Astrocyte (in vitro differentiated cells and primary cell): ENCODE data around the gene GALNT17. TPM values are rescaled to one million over a fixed set of nuclear protein-coding genes. Genes with fewer than 3 reads are reported as not detected.

Source experiments
- DNase-seq: peaks from one replicate; pipeline ENCODE4 v3.0.0-alpha.2; 2010; ENCODE audit warnings: low read depth
- FAIRE-seq: peaks from 2 replicates; lab custom pipeline; 2011; peaks lifted over from hg19 to GRCh38; lab: Jason Lieb, UNC
- H2AFZ ChIP-seq: 2 replicates; pipeline ENCODE4 v1.6.0; 2012; ENCODE audit warnings: low read depth, low read length, inconsistent platforms
- H3K27ac ChIP-seq: 2 replicates; pipeline ENCODE4 v1.5.1; 2011; ENCODE audit warnings: low read depth, low read length, inconsistent platforms
- H3K27me3 ChIP-seq: 2 replicates; pipeline ENCODE4 v1.6.0; 2011; ENCODE audit warnings: low read length, inconsistent platforms; ENCODE audit not compliant: insufficient read depth
- H3K36me3 ChIP-seq: 2 replicates; pipeline ENCODE4 v1.5.1; 2011; ENCODE audit warnings: low read length, inconsistent platforms; ENCODE audit not compliant: insufficient read depth
- H3K4me1 ChIP-seq: 2 replicates; pipeline ENCODE4 v1.5.1; 2011; ENCODE audit warnings: low read length, inconsistent platforms; ENCODE audit not compliant: insufficient read depth
- H3K4me2 ChIP-seq: 2 replicates; pipeline ENCODE4 v1.6.0; 2012; ENCODE audit warnings: low read length, inconsistent platforms
- H3K4me3 ChIP-seq: 2 replicates; pipeline ENCODE4 v1.5.1; 2011; ENCODE audit warnings: low read depth, mild to moderate bottlenecking, low read length, inconsistent platforms; ENCODE audit not compliant: insufficient read depth
- H3K79me2 ChIP-seq: 2 replicates; pipeline ENCODE4 v1.6.0; 2012; ENCODE audit warnings: mild to moderate bottlenecking, low read length, inconsistent platforms; ENCODE audit not compliant: insufficient read depth
- H3K9ac ChIP-seq: 2 replicates; pipeline ENCODE4 v1.6.0; 2012; ENCODE audit warnings: mild to moderate bottlenecking, low read length, inconsistent platforms
- H3K9me3 ChIP-seq: 2 replicates; pipeline ENCODE4 v1.5.1; 2012; ENCODE audit warnings: low read depth, mild to moderate bottlenecking, low read length, inconsistent platforms; ENCODE audit not compliant: insufficient read depth
- H4K20me1 ChIP-seq: 2 replicates; pipeline ENCODE4 v1.6.0; 2012; ENCODE audit warnings: low read length, inconsistent platforms; ENCODE audit not compliant: insufficient read depth
- H3K27ac Mint-ChIP-seq: one replicate; pipeline ENCODE4 v1.8.0; 2021; ENCODE audit warnings: mild to moderate bottlenecking, mixed read lengths; ENCODE audit not compliant: unreplicated experiment
- H3K27me3 Mint-ChIP-seq: one replicate; pipeline ENCODE4 v1.8.0; 2021; ENCODE audit warnings: low read depth, mixed read lengths; ENCODE audit not compliant: unreplicated experiment
- H3K36me3 Mint-ChIP-seq: one replicate; pipeline ENCODE4 v1.8.0; 2021; ENCODE audit warnings: low read depth, mixed read lengths; ENCODE audit not compliant: unreplicated experiment
- H3K4me1 Mint-ChIP-seq: one replicate; pipeline ENCODE4 v1.8.0; 2021; ENCODE audit warnings: low read depth, mixed read lengths; ENCODE audit not compliant: unreplicated experiment
- H3K4me3 Mint-ChIP-seq: one replicate; pipeline ENCODE4 v1.8.0; 2021; ENCODE audit warnings: mild to moderate bottlenecking, moderate library complexity, mixed read lengths; ENCODE audit not compliant: unreplicated experiment
- H3K9me3 Mint-ChIP-seq: one replicate; pipeline ENCODE4 v1.8.0; 2021; ENCODE audit warnings: mild to moderate bottlenecking, mixed read lengths; ENCODE audit not compliant: unreplicated experiment
- CTCF ChIP-seq: IDR thresholded peaks from 2 replicates; pipeline ENCODE4 v1.5.1; 2011; ENCODE audit warnings: low read depth, mild to moderate bottlenecking, inconsistent platforms, low read length, moderate library complexity; ENCODE audit not compliant: insufficient read depth
- EZH2 ChIP-seq: IDR thresholded peaks from 2 replicates; pipeline ENCODE4 v1.6.1; 2012; ENCODE audit warnings: mild to moderate bottlenecking, low read length, inconsistent platforms; ENCODE audit not compliant: insufficient read depth
- total RNA-seq: library from RNA; stranded (reverse); gene quantifications from 2 replicates; pipeline ENCODE4 v1.2.1, GENCODE V29; 2021

The GALNT17 gene
- total RNA-seq, 1 donor from 2014 or later: 7.8 TPM

- Histone ChIP-seq H3K9me3 (peaks cover 8% of the 10 kb centered on the region), H3K36me3 (no peaks in the 10 kb centered on the region), H3K9ac (no peak overlapping the region), H2AFZ (no peak overlapping the region), H3K27me3 (no peaks in the 10 kb centered on the region), H3K27ac (no peak overlapping the region), H3K4me3 (no peak overlapping the region), H3K79me2 (no peaks in the 10 kb centered on the region), H3K4me1 (no peaks in the 10 kb centered on the region), H4K20me1 (no peaks in the 10 kb centered on the region), H3K4me2 (no peak overlapping the region)
- TF ChIP-seq EZH2 (no peak), CTCF (no peak)
- Mint-ChIP-seq H3K27ac (no peak overlapping the region), H3K9me3 (peaks cover 23% of the 10 kb centered on the region), H3K36me3 (peaks cover 2% of the 10 kb centered on the region), H3K27me3 (peaks cover 6% of the 10 kb centered on the region), H3K4me1 (no peaks in the 10 kb centered on the region), H3K4me3 (no peak overlapping the region)
- FAIRE-seq (no peak), DNase-seq (no peak)
Measured at GRCh38 chr7:71517940-71518699, 386.2 kb downstream of the GALNT17 start.

GRCh38 chr7:71518880-71519279, 386.9 kb downstream of the GALNT17 start:
- no peaks in the 10 kb centered on the region for H3K4me1 Mint-ChIP-seq
- DNase-seq (no peak), FAIRE-seq (no peak)
- no peak overlapping the region for H3K27ac ChIP-seq
- no peaks in the 10 kb centered on the region for H4K20me1 ChIP-seq
- TF ChIP-seq EZH2: no peak
- TF ChIP-seq CTCF: no peak
- no peak overlapping the region for H3K4me3 ChIP-seq
- no peaks in the 10 kb centered on the region for H3K79me2 ChIP-seq
- H3K4me1 ChIP-seq: no peaks in the 10 kb centered on the region
- no peak overlapping the region for H3K4me2 ChIP-seq
- no peak overlapping the region for H2AFZ ChIP-seq
- no peaks in the 10 kb centered on the region for H3K36me3 ChIP-seq
- H3K9me3 Mint-ChIP-seq: peaks cover 23% of the 10 kb centered on the region
- H3K27me3 ChIP-seq: no peaks in the 10 kb centered on the region
- peaks cover 8% of the 10 kb centered on the region for H3K9me3 ChIP-seq
- no peak overlapping the region for H3K27ac Mint-ChIP-seq
- peaks cover 6% of the 10 kb centered on the region for H3K27me3 Mint-ChIP-seq
- peaks cover 2% of the 10 kb centered on the region for H3K36me3 Mint-ChIP-seq
- H3K4me3 Mint-ChIP-seq: no peak overlapping the region
- no peak overlapping the region for H3K9ac ChIP-seq

GRCh38 chr7:71521506-71521905, 389.6 kb downstream of the GALNT17 start:
- no peak overlapping the region for H3K9ac ChIP-seq
- Mint-ChIP-seq H3K4me1 (no peaks in the 10 kb centered on the region), H3K27me3 (no peaks in the 10 kb centered on the region), H3K4me3 (no peak overlapping the region), H3K9me3 (peaks cover 10% of the 10 kb centered on the region), H3K36me3 (no peaks in the 10 kb centered on the region), H3K27ac (no peak overlapping the region)
- H3K27me3 ChIP-seq: no peaks in the 10 kb centered on the region
- peaks cover 5% of the 10 kb centered on the region for H3K9me3 ChIP-seq
- no peaks in the 10 kb centered on the region for H3K36me3 ChIP-seq
- H4K20me1 ChIP-seq: no peaks in the 10 kb centered on the region
- no peak overlapping the region for H3K4me3 ChIP-seq
- no peak overlapping the region for H3K27ac ChIP-seq
- no peak overlapping the region for H3K4me2 ChIP-seq
- H3K79me2 ChIP-seq: no peaks in the 10 kb centered on the region
- DNase-seq (peak; percentile 20), FAIRE-seq (no peak)
- H3K4me1 ChIP-seq: no peaks in the 10 kb centered on the region
- no peak for TF ChIP-seq EZH2
- TF ChIP-seq CTCF: no peak
- no peak overlapping the region for H2AFZ ChIP-seq
